ENCODE results near the gene CDH12.

DNA sequence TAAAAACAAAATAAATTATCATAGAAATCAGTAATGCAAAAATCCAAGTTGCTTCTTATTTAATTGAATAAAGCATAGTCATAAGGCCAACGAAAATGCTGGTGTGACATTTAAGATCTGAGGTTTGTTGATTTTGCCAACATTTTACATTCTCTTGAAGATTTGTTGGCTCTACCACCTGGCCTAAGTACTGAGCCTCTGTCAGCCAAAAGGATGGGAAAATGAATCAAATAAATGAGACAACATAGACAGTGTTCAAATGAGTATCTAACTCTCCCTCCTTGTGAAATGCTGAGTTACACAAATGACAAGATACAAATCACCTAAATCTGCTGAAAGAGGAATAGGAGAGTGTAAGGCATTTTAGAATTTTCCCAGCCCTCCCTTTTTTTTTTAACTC is 575.0 kb downstream of the CDH12 start:
- no peak for TF ChIP-seq CTCF (IDR thresholded peaks at IDR 0.05)
- TF ChIP-seq POLR2A (IDR thresholded peaks at IDR 0.05): no peak

Measured in thyroid gland (tissue), 4 donors.